GM12865 (cell line): ENCODE data around the gene HOXB6.

Experiments used
- DNase-seq: peaks from one replicate; pipeline ENCODE4 v3.0.0; 2010; ENCODE audit warnings: low read depth
- H3K4me3 ChIP-seq: 2 replicates; pipeline ENCODE4 v1.5.1; 2011; ENCODE audit warnings: mild to moderate bottlenecking, low read depth, low read length, control low read depth
- CTCF ChIP-seq: IDR thresholded peaks from 2 replicates; pipeline ENCODE4 v1.5.1; 2011; ENCODE audit warnings: low read length, control low read depth, low read depth, inconsistent platforms; ENCODE audit not compliant: insufficient read depth; ENCODE audit errors: missing control alignments

Gene HOXB6

DNA sequence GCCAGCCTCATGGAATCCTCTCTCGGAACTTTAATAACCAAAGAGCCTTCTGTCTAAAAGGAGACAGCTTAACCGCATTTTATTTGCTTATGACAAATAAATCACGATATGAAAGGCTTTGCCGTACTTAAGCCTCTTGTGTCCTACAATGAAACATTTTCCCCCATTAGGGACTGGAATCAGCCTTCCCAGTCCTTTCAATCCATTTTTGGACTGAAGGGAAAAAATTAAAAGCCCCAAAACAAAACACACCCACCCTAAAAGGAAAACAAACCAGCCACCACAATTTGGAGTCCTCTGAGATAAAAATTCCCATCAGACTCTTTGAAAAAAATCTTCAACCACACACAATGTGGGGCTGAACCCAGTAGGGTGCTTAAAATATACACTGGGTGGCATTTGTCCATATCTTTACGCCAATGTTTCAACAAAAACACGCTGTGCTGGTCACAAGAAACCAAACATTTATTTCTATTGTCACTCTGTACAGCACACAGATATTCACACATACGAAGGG lies 29.7 kb downstream of the HOXB6 start:
- DNase-seq: no peak
- no peak overlapping the region for H3K4me3 ChIP-seq
- TF ChIP-seq CTCF: no peak

GRCh38 chr17:48574505-48575065 lies 30.2 kb downstream of the HOXB6 start:
- H3K4me3 ChIP-seq: no peak overlapping the region
- TF ChIP-seq CTCF: no peak
- DNase-seq: no peak

DNA sequence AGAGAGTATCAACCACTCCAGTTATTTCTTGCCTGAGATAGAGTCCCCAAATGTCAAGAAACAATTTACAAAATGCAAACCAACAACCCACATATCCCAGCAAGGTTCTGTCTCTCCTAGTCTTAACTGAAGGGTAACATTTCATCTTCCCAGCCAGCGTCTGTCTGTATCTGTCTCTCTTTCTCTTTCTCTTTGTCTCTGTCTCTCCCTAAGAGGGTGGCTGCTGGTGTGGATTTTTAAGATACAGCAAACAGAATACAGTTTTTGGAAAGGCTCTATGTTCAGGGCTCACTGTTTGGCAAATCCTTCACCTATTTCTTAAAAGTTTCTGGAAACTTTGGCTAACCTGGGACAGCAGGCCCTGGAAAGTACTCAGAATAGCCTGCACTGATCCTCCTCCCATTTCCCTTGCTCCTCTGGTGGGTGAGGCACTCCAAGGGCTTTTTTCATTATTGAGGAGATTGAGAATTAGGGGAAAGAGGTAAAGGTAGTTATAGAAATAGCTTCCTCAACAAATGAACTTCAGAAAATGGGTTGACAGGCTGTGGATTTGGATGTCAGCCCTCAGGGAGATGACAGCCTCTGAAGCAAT lies 32.9 kb downstream of the HOXB6 start:
- no peak overlapping the region for H3K4me3 ChIP-seq
- no peak for TF ChIP-seq CTCF
- no peak for DNase-seq

DNA sequence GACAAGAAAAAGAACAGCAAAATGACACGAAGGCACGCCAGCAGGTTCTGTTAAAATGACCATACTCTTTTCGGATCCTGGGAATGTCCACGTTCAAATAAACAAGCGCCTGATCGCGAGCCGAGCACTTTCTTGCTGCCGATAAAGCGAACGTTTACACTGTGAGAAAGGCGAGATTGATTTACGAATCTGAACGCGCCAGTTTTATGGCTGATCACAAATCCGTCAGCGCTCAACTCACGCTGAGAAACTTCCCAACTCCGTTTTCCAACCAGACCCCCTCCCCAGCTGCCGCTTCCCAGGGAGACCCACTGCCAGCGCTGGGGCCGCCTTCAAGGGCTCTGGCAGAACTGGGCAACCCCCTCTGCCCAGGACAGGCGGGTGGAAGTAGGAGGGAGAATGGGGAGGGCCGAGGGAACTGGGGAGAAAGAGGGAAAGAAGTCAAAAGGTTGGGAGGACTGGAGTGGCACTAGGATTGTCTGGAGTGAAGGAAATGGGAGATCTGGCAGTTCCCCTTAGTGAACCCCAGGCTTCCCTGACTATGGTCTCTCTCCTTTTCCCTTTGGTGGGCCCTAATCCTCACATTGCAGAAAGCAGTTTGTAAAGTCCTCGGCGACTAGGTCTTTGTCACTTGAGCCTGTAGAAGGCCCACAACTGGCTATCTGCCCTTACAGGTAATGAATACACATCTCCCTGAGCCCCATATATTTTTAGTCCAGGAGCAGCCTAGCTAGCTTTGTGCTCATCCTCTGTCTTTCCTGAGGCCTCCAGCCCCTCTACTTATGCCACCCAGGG lies 33.6 kb downstream of the HOXB6 start:
- no peak for DNase-seq
- no peak for TF ChIP-seq CTCF
- no peak overlapping the region for H3K4me3 ChIP-seq

DNA sequence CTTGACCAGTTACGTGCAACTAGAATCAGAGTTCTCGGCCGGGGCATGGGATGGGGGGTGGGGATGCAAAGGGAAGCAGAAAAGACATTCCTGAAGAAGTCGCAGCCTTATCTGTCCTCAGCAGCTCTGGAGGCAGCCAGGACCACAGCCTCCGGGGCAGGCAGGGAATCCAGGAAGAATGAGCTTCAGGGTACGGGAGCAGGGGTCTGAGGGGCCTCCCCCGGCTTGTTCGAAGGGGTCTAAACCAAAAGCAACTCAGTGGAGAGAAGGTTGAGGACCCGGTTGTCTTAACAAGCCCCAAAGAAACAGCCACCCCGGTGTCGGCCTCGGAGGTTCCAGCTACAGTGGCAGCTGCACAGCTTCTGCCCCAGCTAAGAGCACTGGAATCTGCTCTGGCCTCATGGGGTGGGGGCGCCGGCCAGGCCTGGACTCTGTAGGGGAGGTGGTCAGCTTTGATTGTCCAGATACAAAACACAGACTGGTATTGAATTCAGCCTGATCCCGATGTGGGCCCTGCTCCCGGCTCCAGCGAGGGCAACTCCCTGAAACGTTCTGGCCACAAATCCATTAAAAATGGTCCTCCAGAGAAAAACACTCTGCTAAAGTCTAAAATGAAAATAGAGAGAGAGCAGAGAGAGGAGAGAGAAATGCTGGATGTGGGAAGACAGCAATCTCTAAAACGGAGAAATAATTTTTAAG lies 34.3 kb downstream of the HOXB6 start:
- TF ChIP-seq CTCF: no peak
- DNase-seq: no peak
- no peak overlapping the region for H3K4me3 ChIP-seq

- H3K4me3 ChIP-seq: no peak overlapping the region
- DNase-seq: no peak
- no peak for TF ChIP-seq CTCF
Measured at GRCh38 chr17:48569674-48570324, 35.0 kb downstream of the HOXB6 start.
